Measurements from ENCODE around the gene MAP3K9.
"Not testable (repeated sequence)": the region's sequence is repeated elsewhere in the genome, so short reads cannot be mapped to it uniquely, and the experiment has no call there.

MAP3K9 gene

DNA sequence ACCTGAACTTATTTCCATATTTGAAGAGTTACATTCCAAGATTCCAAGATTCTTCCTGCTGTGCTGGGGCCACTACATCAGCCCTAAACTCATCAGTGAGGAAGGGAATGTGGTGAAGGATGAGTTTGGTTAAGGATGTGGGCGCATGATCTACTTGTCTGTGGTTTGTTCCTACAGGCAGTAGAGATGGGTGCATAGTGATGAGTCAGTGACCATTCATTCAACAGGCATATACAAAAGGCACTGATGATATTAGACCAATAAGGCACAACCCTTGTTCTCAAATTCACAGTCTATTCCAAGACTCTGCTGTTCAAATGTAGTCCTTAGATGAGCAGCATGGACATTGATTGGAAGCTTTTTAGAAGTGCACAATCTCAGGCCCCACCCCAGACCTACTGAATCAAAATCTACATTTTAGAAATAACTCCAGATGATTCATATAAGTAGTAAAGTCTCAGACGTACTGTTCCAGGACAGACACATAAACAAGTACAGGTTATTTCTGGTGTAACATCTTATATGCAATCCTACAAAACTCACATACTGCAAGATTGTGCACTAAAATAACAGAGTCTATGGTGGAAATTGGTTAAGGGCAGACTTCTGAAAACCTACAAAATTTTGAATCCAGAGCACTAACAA, 47.7 kb upstream of the MAP3K9 start (continued):
- TF ChIP-seq, protein P1, sequence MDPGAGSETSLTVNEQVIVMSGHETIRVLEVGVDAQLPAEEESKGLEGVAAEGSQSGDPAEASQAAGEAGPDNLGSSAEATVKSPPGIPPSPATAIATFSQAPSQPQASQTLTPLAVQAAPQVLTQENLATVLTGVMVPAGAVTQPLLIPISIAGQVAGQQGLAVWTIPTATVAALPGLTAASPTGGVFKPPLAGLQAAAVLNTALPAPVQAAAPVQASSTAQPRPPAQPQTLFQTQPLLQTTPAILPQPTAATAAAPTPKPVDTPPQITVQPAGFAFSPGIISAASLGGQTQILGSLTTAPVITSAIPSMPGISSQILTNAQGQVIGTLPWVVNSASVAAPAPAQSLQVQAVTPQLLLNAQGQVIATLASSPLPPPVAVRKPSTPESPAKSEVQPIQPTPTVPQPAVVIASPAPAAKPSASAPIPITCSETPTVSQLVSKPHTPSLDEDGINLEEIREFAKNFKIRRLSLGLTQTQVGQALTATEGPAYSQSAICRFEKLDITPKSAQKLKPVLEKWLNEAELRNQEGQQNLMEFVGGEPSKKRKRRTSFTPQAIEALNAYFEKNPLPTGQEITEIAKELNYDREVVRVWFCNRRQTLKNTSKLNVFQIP (CRISPR knock-in tag; IDR thresholded peaks at IDR 0.05; ENCODE audit: borderline replicate concordance, low read depth) = no peak
- no peak for TF ChIP-seq ZNF70 (CRISPR knock-in tag; IDR thresholded peaks at IDR 0.05)

DNA sequence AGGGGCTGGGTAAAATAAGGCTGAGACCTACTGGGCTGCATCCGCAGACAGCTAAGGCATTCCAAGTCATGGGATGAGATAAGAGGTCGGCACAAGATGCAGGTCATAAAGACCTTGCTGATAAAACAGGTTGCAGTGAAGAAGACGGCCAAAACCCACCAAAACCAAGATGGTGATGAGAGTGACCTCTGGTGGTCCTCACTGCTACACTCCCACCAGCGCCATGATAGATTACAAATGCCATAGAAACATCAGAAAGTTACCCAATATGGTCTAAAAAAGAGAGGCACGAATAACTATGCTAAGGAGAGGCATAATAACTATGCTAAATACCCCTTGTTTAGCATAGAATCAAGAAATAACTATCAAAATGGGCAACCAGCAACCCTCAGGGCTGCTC, 46.2 kb upstream of the MAP3K9 start:
- TF ChIP-seq CREB5 (CRISPR knock-in tag; IDR thresholded peaks at IDR 0.05; ENCODE audit: low read depth) = no peak
- no peak for ATAC-seq

- ATAC-seq = not testable (repeated sequence)
These were observed 44.3 kb upstream of the MAP3K9 start for GRCh38 chr14:70853658-70854057.

DNA sequence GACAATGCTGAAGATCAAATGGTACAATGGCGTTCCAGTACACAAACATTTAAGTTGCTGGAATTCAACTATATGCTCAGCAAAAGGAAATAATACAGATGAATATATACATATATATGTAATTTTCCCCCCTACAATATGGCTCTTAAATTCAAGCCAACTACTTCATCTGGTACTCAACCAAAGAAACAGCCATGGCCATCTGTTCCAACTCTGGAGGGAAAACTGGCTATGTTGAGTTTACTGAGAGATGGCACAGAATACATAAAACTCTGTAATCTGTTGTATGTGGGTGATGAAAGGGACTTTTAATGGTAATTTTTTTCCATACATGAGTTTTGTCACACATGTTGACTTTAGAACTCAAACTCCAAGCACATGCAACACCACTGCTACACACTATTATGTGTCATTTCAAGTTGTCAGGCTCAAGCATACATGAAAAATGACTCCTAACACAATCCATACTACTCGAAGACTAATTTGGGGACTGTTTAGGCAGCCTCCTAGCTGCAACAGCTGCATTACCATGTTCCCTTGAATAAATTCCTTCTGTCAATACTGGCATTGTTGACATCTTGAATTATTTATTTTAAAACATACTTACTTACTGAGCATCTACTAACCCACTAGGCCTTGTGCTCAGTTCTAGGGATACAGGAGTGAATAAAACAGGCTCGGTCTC, 38.2 kb upstream of the MAP3K9 start:
- TF ChIP-seq ZNF8 (CRISPR knock-in tag; IDR thresholded peaks at IDR 0.05) (no peak), GLIS3 (CRISPR knock-in tag; IDR thresholded peaks at IDR 0.05) (no peak), PPARA (CRISPR knock-in tag; IDR thresholded peaks at IDR 0.05; ENCODE audit: borderline replicate concordance) (no peak)
- TF ChIP-seq, protein P2, sequence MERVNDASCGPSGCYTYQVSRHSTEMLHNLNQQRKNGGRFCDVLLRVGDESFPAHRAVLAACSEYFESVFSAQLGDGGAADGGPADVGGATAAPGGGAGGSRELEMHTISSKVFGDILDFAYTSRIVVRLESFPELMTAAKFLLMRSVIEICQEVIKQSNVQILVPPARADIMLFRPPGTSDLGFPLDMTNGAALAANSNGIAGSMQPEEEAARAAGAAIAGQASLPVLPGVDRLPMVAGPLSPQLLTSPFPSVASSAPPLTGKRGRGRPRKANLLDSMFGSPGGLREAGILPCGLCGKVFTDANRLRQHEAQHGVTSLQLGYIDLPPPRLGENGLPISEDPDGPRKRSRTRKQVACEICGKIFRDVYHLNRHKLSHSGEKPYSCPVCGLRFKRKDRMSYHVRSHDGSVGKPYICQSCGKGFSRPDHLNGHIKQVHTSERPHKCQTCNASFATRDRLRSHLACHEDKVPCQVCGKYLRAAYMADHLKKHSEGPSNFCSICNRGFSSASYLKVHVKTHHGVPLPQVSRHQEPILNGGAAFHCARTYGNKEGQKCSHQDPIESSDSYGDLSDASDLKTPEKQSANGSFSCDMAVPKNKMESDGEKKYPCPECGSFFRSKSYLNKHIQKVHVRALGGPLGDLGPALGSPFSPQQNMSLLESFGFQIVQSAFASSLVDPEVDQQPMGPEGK (CRISPR knock-in tag; IDR thresholded peaks at IDR 0.05; ENCODE audit: borderline replicate concordance) = no peak
- no peak for ATAC-seq

- no peak for ATAC-seq
- no peak for TF ChIP-seq ZC3H10 (CRISPR knock-in tag; IDR thresholded peaks at IDR 0.05)
- TF ChIP-seq ZNF70 (CRISPR knock-in tag; IDR thresholded peaks at IDR 0.05) = no peak
- no peak for TF ChIP-seq BACH2 (CRISPR knock-in tag; IDR thresholded peaks at IDR 0.05; ENCODE audit: borderline replicate concordance)
- no peak for TF ChIP-seq ZFP3 (CRISPR knock-in tag; IDR thresholded peaks at IDR 0.05)
- TF ChIP-seq TOX (CRISPR knock-in tag; IDR thresholded peaks at IDR 0.05; ENCODE audit: borderline replicate concordance) = no peak
- TF ChIP-seq SNAI2 (CRISPR knock-in tag; IDR thresholded peaks at IDR 0.05) = no peak
- no peak for TF ChIP-seq ZFP30 (CRISPR knock-in tag; IDR thresholded peaks at IDR 0.05)
- TF ChIP-seq ZNF565 (CRISPR knock-in tag; conservative IDR thresholded peaks at IDR 0.05; ENCODE audit: low read depth) = no peak
- TF ChIP-seq CREB5 (CRISPR knock-in tag; IDR thresholded peaks at IDR 0.05; ENCODE audit: low read depth) = no peak
- TF ChIP-seq ESRRG (CRISPR knock-in tag; IDR thresholded peaks at IDR 0.05) = no peak
- no peak for TF ChIP-seq OSR1 (CRISPR knock-in tag; IDR thresholded peaks at IDR 0.05)
- no peak for TF ChIP-seq GLIS3 (CRISPR knock-in tag; IDR thresholded peaks at IDR 0.05)
- TF ChIP-seq, protein P3, sequence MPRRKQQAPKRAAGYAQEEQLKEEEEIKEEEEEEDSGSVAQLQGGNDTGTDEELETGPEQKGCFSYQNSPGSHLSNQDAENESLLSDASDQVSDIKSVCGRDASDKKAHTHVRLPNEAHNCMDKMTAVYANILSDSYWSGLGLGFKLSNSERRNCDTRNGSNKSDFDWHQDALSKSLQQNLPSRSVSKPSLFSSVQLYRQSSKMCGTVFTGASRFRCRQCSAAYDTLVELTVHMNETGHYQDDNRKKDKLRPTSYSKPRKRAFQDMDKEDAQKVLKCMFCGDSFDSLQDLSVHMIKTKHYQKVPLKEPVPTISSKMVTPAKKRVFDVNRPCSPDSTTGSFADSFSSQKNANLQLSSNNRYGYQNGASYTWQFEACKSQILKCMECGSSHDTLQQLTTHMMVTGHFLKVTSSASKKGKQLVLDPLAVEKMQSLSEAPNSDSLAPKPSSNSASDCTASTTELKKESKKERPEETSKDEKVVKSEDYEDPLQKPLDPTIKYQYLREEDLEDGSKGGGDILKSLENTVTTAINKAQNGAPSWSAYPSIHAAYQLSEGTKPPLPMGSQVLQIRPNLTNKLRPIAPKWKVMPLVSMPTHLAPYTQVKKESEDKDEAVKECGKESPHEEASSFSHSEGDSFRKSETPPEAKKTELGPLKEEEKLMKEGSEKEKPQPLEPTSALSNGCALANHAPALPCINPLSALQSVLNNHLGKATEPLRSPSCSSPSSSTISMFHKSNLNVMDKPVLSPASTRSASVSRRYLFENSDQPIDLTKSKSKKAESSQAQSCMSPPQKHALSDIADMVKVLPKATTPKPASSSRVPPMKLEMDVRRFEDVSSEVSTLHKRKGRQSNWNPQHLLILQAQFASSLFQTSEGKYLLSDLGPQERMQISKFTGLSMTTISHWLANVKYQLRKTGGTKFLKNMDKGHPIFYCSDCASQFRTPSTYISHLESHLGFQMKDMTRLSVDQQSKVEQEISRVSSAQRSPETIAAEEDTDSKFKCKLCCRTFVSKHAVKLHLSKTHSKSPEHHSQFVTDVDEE (CRISPR knock-in tag; IDR thresholded peaks at IDR 0.05) = no peak
- TF ChIP-seq CSRNP3 (CRISPR knock-in tag; IDR thresholded peaks at IDR 0.05) = no peak
- no peak for TF ChIP-seq CSDC2 (CRISPR knock-in tag; IDR thresholded peaks at IDR 0.05)
- TF ChIP-seq ARNTL (CRISPR knock-in tag; IDR thresholded peaks at IDR 0.05; ENCODE audit: borderline replicate concordance, low read depth) = no peak
- TF ChIP-seq, protein P1 (CRISPR knock-in tag; IDR thresholded peaks at IDR 0.05; ENCODE audit: borderline replicate concordance, low read depth) = no peak
These were observed 36.3 kb upstream of the MAP3K9 start for GRCh38 chr14:70845601-70846000.
